HG02943 (cell line): Measurements from ENCODE around the gene KAZN.

ENCODE experiments used
- ATAC-seq: cut with Tn5 transposase; IDR thresholded peaks from one replicate; pipeline ENCODE4 v1.9.1; 2021; ENCODE audit warnings: mild to moderate bottlenecking, low read depth, moderate library complexity; ENCODE audit not compliant: unreplicated experiment

The KAZN gene

GRCh38 chr1:14872762-14873161 is 274.3 kb downstream of the KAZN start:
- ATAC-seq: no peak

GRCh38 chr1:14873677-14874076 is 275.2 kb downstream of the KAZN start:
- ATAC-seq: no peak

- ATAC-seq: no peak
These were observed 277.3 kb downstream of the KAZN start for GRCh38 chr1:14875524-14876509.

- ATAC-seq: no peak
These were observed 278.3 kb downstream of the KAZN start for GRCh38 chr1:14876747-14877146.

- no peak for ATAC-seq
These were observed 278.7 kb downstream of the KAZN start for GRCh38 chr1:14877224-14877623.

GRCh38 chr1:14878124-14878523 is 279.6 kb downstream of the KAZN start:
- no peak for ATAC-seq

GRCh38 chr1:14878951-14879350 is 280.5 kb downstream of the KAZN start:
- no peak for ATAC-seq

GRCh38 chr1:14880456-14881316 is 282.2 kb downstream of the KAZN start:
- ATAC-seq: no peak

- ATAC-seq: peak; percentile 73
These were observed 283.5 kb downstream of the KAZN start for GRCh38 chr1:14881775-14882672.

GRCh38 chr1:14884614-14885175 is 286.2 kb downstream of the KAZN start:
- no peak for ATAC-seq

- no peak for ATAC-seq
These were observed 288.6 kb downstream of the KAZN start for GRCh38 chr1:14887044-14887566.

- ATAC-seq: no peak
These were observed 289.4 kb downstream of the KAZN start for GRCh38 chr1:14887764-14888350.

GRCh38 chr1:14888374-14888773 is 289.9 kb downstream of the KAZN start:
- ATAC-seq: no peak

- ATAC-seq: no peak
These were observed 291.4 kb downstream of the KAZN start for GRCh38 chr1:14889825-14890440.

GRCh38 chr1:14891991-14892390 is 293.5 kb downstream of the KAZN start:
- ATAC-seq: no peak

- no peak for ATAC-seq
These were observed 296.5 kb downstream of the KAZN start for GRCh38 chr1:14894811-14895560.

- ATAC-seq: no peak
These were observed 297.2 kb downstream of the KAZN start for GRCh38 chr1:14895727-14896126.

GRCh38 chr1:14896381-14897079 is 298.0 kb downstream of the KAZN start:
- ATAC-seq: no peak
